ENCODE results near the gene FILIP1L.

The FILIP1L gene

GRCh38 chr3:99818818-99819217, 295.5 kb downstream of the FILIP1L start:
- no peaks in the 10 kb centered on the region for H3K36me3 ChIP-seq
- no peaks in the 10 kb centered on the region for H3K27me3 ChIP-seq
- no peak for TF ChIP-seq CTCF (IDR thresholded peaks at IDR 0.05)
- peaks cover 14 to 15% of the 10 kb centered on the region in 2 experiments for H3K4me1 ChIP-seq (ENCODE audit: control insufficient read depth in 1 of 2, insufficient read depth in 1 of 2, low read depth in 1 of 2, low read length in 1 of 2)
- H3K4me3 ChIP-seq (ENCODE audit: low read depth in 1 of 2, low read length in 1 of 2), result no peak overlapping the region
- no peaks in the 10 kb centered on the region for H3K9me3 ChIP-seq
- no peak overlapping the region for H3K27ac ChIP-seq

- no peak for TF ChIP-seq CTCF (IDR thresholded peaks at IDR 0.05)
- Histone ChIP-seq H3K27me3 (no peaks in the 10 kb centered on the region), H3K4me3 (ENCODE audit: low read depth in 1 of 2, low read length in 1 of 2) (peak within 1 kb of the TSS; percentile 56 to 70), H3K4me1 (ENCODE audit: control insufficient read depth in 1 of 2, insufficient read depth in 1 of 2, low read depth in 1 of 2, low read length in 1 of 2) (peaks cover 14 to 15% of the 10 kb centered on the region in 2 experiments), H3K9me3 (no peaks in the 10 kb centered on the region), H3K27ac (peak within 1 kb of the TSS; percentile 69), H3K36me3 (no peaks in the 10 kb centered on the region)
Observed at GRCh38 chr3:99817437-99818240, 296.7 kb downstream of the FILIP1L start, which contains the start of gene CMSS1. Gene CMSS1 (plus strand): TSS chr3:99817862.

DNA sequence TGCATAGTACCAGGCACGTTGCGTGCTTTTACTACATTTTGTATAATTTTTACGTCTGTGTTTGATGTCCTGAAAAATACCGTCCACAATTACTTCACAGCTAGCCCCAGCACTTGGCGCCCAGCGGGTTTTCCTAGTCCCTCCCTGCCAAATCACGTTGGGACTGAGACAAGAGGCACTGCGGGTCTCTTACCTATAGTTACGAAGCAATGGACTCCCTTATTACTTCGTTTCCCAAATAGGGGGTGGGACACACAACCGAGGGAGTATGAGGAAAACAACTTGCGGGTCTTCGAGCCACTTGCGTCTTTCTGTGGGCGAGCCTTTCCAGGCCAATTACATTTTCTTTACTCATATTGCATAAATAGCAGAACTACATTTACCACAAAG, 297.3 kb downstream of the FILIP1L start:
- Histone ChIP-seq H3K9me3 (no peaks in the 10 kb centered on the region), H3K4me1 (ENCODE audit: control insufficient read depth in 1 of 2, insufficient read depth in 1 of 2, low read depth in 1 of 2, low read length in 1 of 2) (peaks cover 14 to 15% of the 10 kb centered on the region in 2 experiments), H3K4me3 (ENCODE audit: low read depth in 1 of 2, low read length in 1 of 2) (peak overlapping the region; percentile 56 to 70), H3K36me3 (no peaks in the 10 kb centered on the region), H3K27ac (peak overlapping the region; percentile 69), H3K27me3 (no peaks in the 10 kb centered on the region)
- no peak for TF ChIP-seq CTCF (IDR thresholded peaks at IDR 0.05)

- Histone ChIP-seq H3K4me3 (ENCODE audit: low read depth in 1 of 2, low read length in 1 of 2) (no peak overlapping the region), H3K27me3 (no peaks in the 10 kb centered on the region), H3K27ac (no peak overlapping the region), H3K36me3 (no peaks in the 10 kb centered on the region), H3K4me1 (ENCODE audit: control insufficient read depth in 1 of 2, insufficient read depth in 1 of 2, low read depth in 1 of 2, low read length in 1 of 2) (no peaks in the 10 kb centered on the region), H3K9me3 (no peaks in the 10 kb centered on the region)
- TF ChIP-seq CTCF (IDR thresholded peaks at IDR 0.05), result no peak
Observed at GRCh38 chr3:99810403-99810802, 303.9 kb downstream of the FILIP1L start.

DNA sequence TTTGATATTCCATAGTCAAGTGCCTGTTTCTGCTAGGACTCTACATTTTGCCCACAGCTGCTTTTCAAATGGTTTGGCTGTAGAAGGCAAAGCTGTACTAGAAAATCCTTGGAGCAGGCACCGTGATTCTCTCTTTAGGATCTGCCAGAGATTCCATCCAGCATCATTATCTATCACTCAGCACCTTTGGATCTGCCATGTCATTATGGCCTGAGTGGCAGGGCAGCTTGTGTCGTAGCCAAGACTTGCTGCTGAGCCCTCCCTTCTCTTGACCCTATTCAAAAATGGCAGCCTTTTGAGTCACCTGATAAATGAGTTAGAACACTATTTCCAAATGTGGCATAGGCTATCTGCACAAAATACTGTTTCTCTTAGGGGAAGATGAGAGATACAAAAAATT, 304.7 kb downstream of the FILIP1L start:
- no peak for TF ChIP-seq CTCF (IDR thresholded peaks at IDR 0.05)
- Histone ChIP-seq H3K27ac (no peak overlapping the region), H3K4me3 (ENCODE audit: low read depth in 1 of 2, low read length in 1 of 2) (no peak overlapping the region), H3K36me3 (no peaks in the 10 kb centered on the region), H3K4me1 (ENCODE audit: control insufficient read depth in 1 of 2, insufficient read depth in 1 of 2, low read depth in 1 of 2, low read length in 1 of 2) (no peaks in the 10 kb centered on the region), H3K9me3 (no peaks in the 10 kb centered on the region), H3K27me3 (no peaks in the 10 kb centered on the region)

All from neutrophil (primary cell).